ENCODE results near the gene PARVB.

DNA sequence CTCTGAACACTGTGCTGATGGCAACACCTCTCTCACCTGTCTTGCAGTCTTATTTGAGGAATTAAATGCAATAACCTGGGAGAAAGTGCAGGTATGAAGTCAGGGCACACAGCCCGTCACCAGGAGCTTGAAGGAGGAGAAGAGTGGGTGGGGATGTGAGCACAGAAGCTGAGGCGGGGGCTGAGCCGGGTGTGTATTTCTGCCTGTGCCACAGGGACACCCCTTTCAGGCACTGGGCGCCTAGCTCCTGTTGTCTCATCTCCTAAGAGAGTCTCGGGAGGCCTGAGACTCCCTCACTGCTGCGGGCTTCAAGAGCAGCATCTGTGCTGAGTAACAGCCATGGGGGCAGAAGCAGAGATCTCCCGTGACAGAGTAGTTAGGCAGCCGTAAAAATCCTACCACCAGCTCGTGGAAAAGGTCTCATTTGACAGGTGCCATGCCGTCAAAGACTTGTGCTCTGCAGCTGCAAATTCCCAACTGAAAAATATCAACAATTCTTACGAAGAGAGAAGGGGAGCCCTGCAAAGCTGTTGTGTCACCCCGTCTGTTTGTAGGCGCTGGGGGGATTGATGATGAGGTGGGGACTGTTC lies 26.8 kb downstream of the PARVB start:
- no peak for TF ChIP-seq EZH2phosphoT487 (IDR thresholded peaks at IDR 0.05; ENCODE audit: low read depth)
- TF ChIP-seq, protein P1, sequence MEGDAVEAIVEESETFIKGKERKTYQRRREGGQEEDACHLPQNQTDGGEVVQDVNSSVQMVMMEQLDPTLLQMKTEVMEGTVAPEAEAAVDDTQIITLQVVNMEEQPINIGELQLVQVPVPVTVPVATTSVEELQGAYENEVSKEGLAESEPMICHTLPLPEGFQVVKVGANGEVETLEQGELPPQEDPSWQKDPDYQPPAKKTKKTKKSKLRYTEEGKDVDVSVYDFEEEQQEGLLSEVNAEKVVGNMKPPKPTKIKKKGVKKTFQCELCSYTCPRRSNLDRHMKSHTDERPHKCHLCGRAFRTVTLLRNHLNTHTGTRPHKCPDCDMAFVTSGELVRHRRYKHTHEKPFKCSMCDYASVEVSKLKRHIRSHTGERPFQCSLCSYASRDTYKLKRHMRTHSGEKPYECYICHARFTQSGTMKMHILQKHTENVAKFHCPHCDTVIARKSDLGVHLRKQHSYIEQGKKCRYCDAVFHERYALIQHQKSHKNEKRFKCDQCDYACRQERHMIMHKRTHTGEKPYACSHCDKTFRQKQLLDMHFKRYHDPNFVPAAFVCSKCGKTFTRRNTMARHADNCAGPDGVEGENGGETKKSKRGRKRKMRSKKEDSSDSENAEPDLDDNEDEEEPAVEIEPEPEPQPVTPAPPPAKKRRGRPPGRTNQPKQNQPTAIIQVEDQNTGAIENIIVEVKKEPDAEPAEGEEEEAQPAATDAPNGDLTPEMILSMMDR (IDR thresholded peaks at IDR 0.05; ENCODE audit: low read depth, low read length) = no peak
